Tibial nerve (tissue), 3 donors: ENCODE measurements around the gene MATN4.

Source experiments
- CTCF ChIP-seq, 5 experiments: fragments of 200-600 bp in 3 of 5; fragments of 450-650 bp in 2 of 5; sonication (generic) in 3 of 5; IDR thresholded peaks; one replicate each; pipeline ENCODE4 v1.5.1; 2016 to 2019; ENCODE audit warnings: antibody characterized with exemption in 5 of 5, mild to moderate bottlenecking in 3 of 5, moderate library complexity in 2 of 5
- POLR2A ChIP-seq, 2 donors: fragments of 450-650 bp; IDR thresholded peaks; one replicate each; pipeline ENCODE4 v1.6.1; 2017; ENCODE audit warnings: antibody characterized with exemption in 2 of 2, mild to moderate bottlenecking in 2 of 2, moderate library complexity in 2 of 2

DNA sequence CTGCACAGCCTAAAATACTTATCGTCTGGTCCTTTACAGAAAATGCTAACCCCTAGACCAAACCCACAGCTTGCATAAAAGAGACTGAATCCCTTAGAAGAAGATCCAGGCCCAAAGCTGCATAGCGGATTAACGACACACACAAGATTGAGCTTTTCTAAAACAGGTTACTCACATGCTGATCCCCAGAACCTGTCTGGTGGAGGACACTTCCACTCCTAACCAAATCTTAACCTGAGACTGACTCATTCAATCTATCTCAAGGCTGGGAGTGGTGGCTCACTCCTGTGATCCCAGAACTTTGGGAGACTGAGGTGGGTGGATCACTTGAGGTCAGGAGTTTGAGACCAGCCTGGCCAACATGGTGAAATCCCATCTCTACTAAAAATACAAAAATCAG lies 50.9 kb downstream of the MATN4 start:
- TF ChIP-seq POLR2A (IDR thresholded peaks at IDR 0.05) (no peak), CTCF (IDR thresholded peaks at IDR 0.05) (no peak)
